Gastrocnemius medialis (tissue), 4 donors: ENCODE results near the gene CLDN11.

Source experiments
- POLR2A ChIP-seq, 2 donors: fragments of 450-650 bp; IDR thresholded peaks; one replicate each; pipeline ENCODE4 v1.6.1; 2017; ENCODE audit warnings: antibody characterized with exemption in 2 of 2, mild to moderate bottlenecking in 2 of 2, moderate library complexity in 2 of 2
- TF ChIP-seq, protein P1 (sequence below), 5 experiments: fragments of 450-650 bp in 3 of 5; fragments of 200-600 bp in 2 of 5; sonication (generic) in 2 of 5; IDR thresholded peaks in 4 of 5; conservative IDR thresholded peaks in 1 of 5; 1 replicate in 4 of 5; 2 replicates in 1 of 5; pipeline ENCODE4 v1.5.1; 2016 to 2019; ENCODE audit warnings: antibody characterized with exemption in 5 of 5, mild to moderate bottlenecking in 3 of 5, moderate library complexity in 3 of 5

DNA sequence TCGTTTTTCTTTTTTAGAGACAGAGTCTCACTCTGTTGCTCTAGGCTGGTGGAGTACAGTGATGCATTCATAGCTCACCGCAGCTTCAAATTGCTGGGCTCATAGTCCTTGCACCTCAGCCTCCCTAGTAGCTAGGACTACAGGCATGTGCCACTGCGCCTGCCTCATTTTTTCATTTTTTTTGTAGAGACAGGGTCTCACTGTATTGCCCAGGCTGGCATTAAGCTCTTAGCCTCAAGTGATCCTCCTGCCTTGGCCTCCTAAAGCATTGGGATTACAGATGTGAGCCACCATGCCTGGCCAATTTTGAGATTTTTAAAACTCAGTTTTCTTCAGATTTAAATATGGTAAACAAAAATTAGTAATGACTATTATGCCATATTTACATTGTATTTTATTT is 32.2 kb upstream of the CLDN11 start:
- no peak for TF ChIP-seq POLR2A (IDR thresholded peaks at IDR 0.05)
- TF ChIP-seq, protein P1, sequence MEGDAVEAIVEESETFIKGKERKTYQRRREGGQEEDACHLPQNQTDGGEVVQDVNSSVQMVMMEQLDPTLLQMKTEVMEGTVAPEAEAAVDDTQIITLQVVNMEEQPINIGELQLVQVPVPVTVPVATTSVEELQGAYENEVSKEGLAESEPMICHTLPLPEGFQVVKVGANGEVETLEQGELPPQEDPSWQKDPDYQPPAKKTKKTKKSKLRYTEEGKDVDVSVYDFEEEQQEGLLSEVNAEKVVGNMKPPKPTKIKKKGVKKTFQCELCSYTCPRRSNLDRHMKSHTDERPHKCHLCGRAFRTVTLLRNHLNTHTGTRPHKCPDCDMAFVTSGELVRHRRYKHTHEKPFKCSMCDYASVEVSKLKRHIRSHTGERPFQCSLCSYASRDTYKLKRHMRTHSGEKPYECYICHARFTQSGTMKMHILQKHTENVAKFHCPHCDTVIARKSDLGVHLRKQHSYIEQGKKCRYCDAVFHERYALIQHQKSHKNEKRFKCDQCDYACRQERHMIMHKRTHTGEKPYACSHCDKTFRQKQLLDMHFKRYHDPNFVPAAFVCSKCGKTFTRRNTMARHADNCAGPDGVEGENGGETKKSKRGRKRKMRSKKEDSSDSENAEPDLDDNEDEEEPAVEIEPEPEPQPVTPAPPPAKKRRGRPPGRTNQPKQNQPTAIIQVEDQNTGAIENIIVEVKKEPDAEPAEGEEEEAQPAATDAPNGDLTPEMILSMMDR (IDR thresholded peaks at IDR 0.05 in 4 of 5, conservative IDR thresholded peaks at IDR 0.05 in 1 of 5), result no peak
